H1 (cell line): ENCODE data around the gene TAF4. TPM values are rescaled to one million over a fixed set of nuclear protein-coding genes. Genes with fewer than 3 reads are reported as not detected.

Experiments used
- CTCF ChIA-PET: fragments of 300-600 bp; sonication (Branson Sonifier 250); formaldehyde crosslinking; loops from one replicate; lab custom pipeline; 2021; ENCODE audit not compliant: partially characterized antibody; lab: Charles Lee
- POLR2A ChIA-PET: fragments of 300-600 bp; sonication (Branson Sonifier 250); formaldehyde crosslinking; loops from one replicate; lab custom pipeline; 2021; ENCODE audit warnings: inconsistent platforms; ENCODE audit not compliant: partially characterized antibody; lab: Charles Lee
- DNase-seq, 2 experiments: peaks; one replicate each; pipeline versions ENCODE4 v3.0.0 to v3.0.0-alpha.2; 2010 to 2022; ENCODE audit warnings: low spot score in 2 of 2, low read depth in 1 of 2, mixed read lengths in 1 of 2
- FAIRE-seq: peaks from 2 replicates; lab custom pipeline; 2011; peaks lifted over from hg19 to GRCh38; lab: Jason Lieb, UNC
- H2AFZ ChIP-seq: 2 replicates; pipeline ENCODE4 v1.8.1; 2012; ENCODE audit warnings: low read length, inconsistent platforms
- H2AK5ac ChIP-seq: 2 replicates; pipeline ENCODE4 v1.6.1; 2013; ENCODE audit warnings: low read depth, low read length
- H2BK120ac ChIP-seq: replicated peaks from 2 replicates; pipeline ENCODE3; 2013; ENCODE audit warnings: low read depth, low read length, inconsistent platforms
- H2BK12ac ChIP-seq: 2 replicates; pipeline ENCODE4 v1.6.1; 2013; ENCODE audit warnings: low read depth, low read length
- H2BK15ac ChIP-seq: 2 replicates; pipeline ENCODE4 v1.6.1; 2013; ENCODE audit warnings: low read length
- H2BK20ac ChIP-seq: 2 replicates; pipeline ENCODE4 v1.6.1; 2013; ENCODE audit warnings: low read length
- H2BK5ac ChIP-seq: 2 replicates; pipeline ENCODE4 v1.6.1; 2013; ENCODE audit warnings: low read depth, low read length
- H3K14ac ChIP-seq: 2 replicates; pipeline ENCODE4 v1.6.1; 2013; ENCODE audit warnings: inconsistent platforms; ENCODE audit not compliant: insufficient read length
- H3K18ac ChIP-seq: 2 replicates; pipeline ENCODE4 v1.6.1; 2013; ENCODE audit warnings: low read length; ENCODE audit errors: extremely low read depth
- H3K23ac ChIP-seq: 2 replicates; pipeline ENCODE4 v1.6.1; 2013; ENCODE audit warnings: inconsistent platforms; ENCODE audit not compliant: insufficient read length
- H3K23me2 ChIP-seq: 2 replicates; pipeline ENCODE4 v1.6.1; 2013; ENCODE audit warnings: low read depth, low read length
- H3K27ac ChIP-seq: 2 replicates; pipeline ENCODE4 v1.6.1; 2011; ENCODE audit warnings: low read depth, low read length, inconsistent platforms
- H3K27me3 ChIP-seq, 4 experiments: replicated peaks in 1 of 4; 1 replicate in 1 of 4; 2 replicates in 3 of 4; pipeline versions ENCODE4 v1.6.1 to v1.8.1; 2011 to 2013; ENCODE audit warnings: low read length in 3 of 4, mild to moderate bottlenecking in 3 of 4, inconsistent platforms in 2 of 4, mixed read lengths in 2 of 4, moderate library complexity in 1 of 4; ENCODE audit not compliant: control insufficient read depth in 3 of 4, insufficient read depth in 3 of 4; ENCODE audit errors: extremely low read depth in 1 of 4
- H3K36me3 ChIP-seq, 4 experiments: 2 replicates each; pipeline versions ENCODE4 v1.6.1 to v1.8.1; 2011 to 2013; ENCODE audit warnings: mild to moderate bottlenecking in 4 of 4, low read length in 3 of 4, moderate library complexity in 2 of 4, control low read depth in 1 of 4, inconsistent platforms in 1 of 4; ENCODE audit not compliant: insufficient read depth in 4 of 4, control insufficient read depth in 2 of 4
- H3K4ac ChIP-seq: replicated peaks from 2 replicates; pipeline ENCODE3; 2013; ENCODE audit warnings: low read length, low read depth, mixed read lengths, inconsistent platforms; ENCODE audit not compliant: insufficient read length
- H3K4me1 ChIP-seq, 4 experiments: replicated peaks in 1 of 4; 1 replicate in 1 of 4; 2 replicates in 3 of 4; pipeline versions ENCODE4 v1.6.1 to v1.8.1; 2011 to 2013; ENCODE audit warnings: low read length in 3 of 4, inconsistent platforms in 2 of 4, mixed read lengths in 1 of 4; ENCODE audit not compliant: insufficient read depth in 4 of 4, control insufficient read depth in 3 of 4
- H3K4me2 ChIP-seq, 2 experiments: 2 replicates each; pipeline versions ENCODE4 v1.6.1 to v1.8.1; 2011 to 2013; ENCODE audit warnings: low read depth in 2 of 2, low read length in 2 of 2, control low read depth in 1 of 2, inconsistent platforms in 1 of 2, mild to moderate bottlenecking in 1 of 2; ENCODE audit not compliant: insufficient read depth in 1 of 2
- H3K4me3 ChIP-seq, 4 experiments: fragments of 200-600, 300-600 bp in 1 of 4; sonication (generic), shearing (Covaris generic), sonication (Bioruptor Twin) in 1 of 4; 2 replicates each; pipeline versions ENCODE4 v1.5.1 to v1.8.1; 2011 to 2016; ENCODE audit warnings: low read length in 4 of 4, low read depth in 3 of 4, control low read depth in 2 of 4, inconsistent platforms in 2 of 4, mild to moderate bottlenecking in 2 of 4, mixed read lengths in 1 of 4, moderate library complexity in 1 of 4; ENCODE audit not compliant: insufficient read depth in 2 of 4; ENCODE audit errors: extremely low read depth in 1 of 4
- H3K56ac ChIP-seq: replicated peaks from 2 replicates; pipeline ENCODE3; 2013; ENCODE audit warnings: low read depth, mild to moderate bottlenecking, mixed read lengths, low read length, inconsistent platforms; ENCODE audit not compliant: insufficient read length
- H3K79me1 ChIP-seq: 2 replicates; pipeline ENCODE4 v1.6.1; 2013; ENCODE audit warnings: low read depth, low read length, control low read depth
- H3K79me2 ChIP-seq, 2 experiments: 2 replicates each; pipeline versions ENCODE4 v1.6.1 to v1.8.1; 2012 to 2013; ENCODE audit warnings: low read length in 2 of 2, mild to moderate bottlenecking in 2 of 2, inconsistent platforms in 1 of 2; ENCODE audit not compliant: insufficient read depth in 2 of 2, control insufficient read depth in 1 of 2
- H3K9ac ChIP-seq, 4 experiments: replicated peaks in 1 of 4; 1 replicate in 1 of 4; 2 replicates in 3 of 4; pipeline versions ENCODE4 v1.6.1 to v1.8.1; 2011 to 2013; ENCODE audit warnings: low read depth in 3 of 4, low read length in 3 of 4, control low read depth in 2 of 4, mild to moderate bottlenecking in 2 of 4, moderate library complexity in 2 of 4, inconsistent platforms in 1 of 4; ENCODE audit errors: extremely low read depth in 1 of 4
- H3K9me3 ChIP-seq, 2 experiments: 2 replicates each; pipeline versions ENCODE4 v1.6.1 to v1.8.1; 2012 to 2013; ENCODE audit warnings: mild to moderate bottlenecking in 2 of 2, moderate library complexity in 2 of 2, control low read depth in 1 of 2, inconsistent platforms in 1 of 2, low read depth in 1 of 2, low read length in 1 of 2, mixed read lengths in 1 of 2; ENCODE audit not compliant: insufficient read depth in 2 of 2
- H4K20me1 ChIP-seq, 2 experiments: replicated peaks in 1 of 2; 2 replicates each; pipeline versions ENCODE3 to v1.8.1; 2011 to 2013; ENCODE audit warnings: inconsistent platforms in 2 of 2, low read length in 2 of 2, mild to moderate bottlenecking in 1 of 2; ENCODE audit not compliant: insufficient read depth in 2 of 2, control insufficient read depth in 1 of 2
- H4K5ac ChIP-seq: 2 replicates; pipeline ENCODE4 v1.6.1; 2013; ENCODE audit warnings: low read length, low read depth, mixed read lengths, inconsistent platforms; ENCODE audit not compliant: insufficient read length
- H4K8ac ChIP-seq: 2 replicates; pipeline ENCODE4 v1.8.0; 2013; ENCODE audit warnings: mild to moderate bottlenecking, moderate library complexity, low read length, inconsistent platforms; ENCODE audit not compliant: insufficient read depth; ENCODE audit errors: extremely low read depth
- H4K91ac ChIP-seq: replicated peaks from 2 replicates; pipeline ENCODE3; 2013; ENCODE audit warnings: low read length, mixed read lengths, inconsistent platforms; ENCODE audit not compliant: insufficient read length
- CEBPB ChIP-seq: IDR thresholded peaks from 2 replicates; pipeline ENCODE4 v1.6.1; 2012; ENCODE audit warnings: low read depth, low read length
- PHF8 ChIP-seq: fragments of 200-600 bp; sonication (generic); conservative IDR thresholded peaks from 2 replicates; pipeline ENCODE4 v1.7.1; 2012; ENCODE audit warnings: low read depth, mild to moderate bottlenecking, inconsistent platforms, low read length, moderate library complexity
- SIRT6 ChIP-seq: IDR thresholded peaks from one replicate; pipeline ENCODE4 v1.7.1; 2012; ENCODE audit warnings: low read length, inconsistent platforms
- SRF ChIP-seq: IDR thresholded peaks from 2 replicates; pipeline ENCODE4 v1.6.1; 2011; ENCODE audit warnings: mild to moderate bottlenecking, low read depth, low read length, moderate library complexity
- WGBS, 2 experiments: shearing (Covaris generic) in 1 of 2; methylation state at CpG; one replicate each; pipeline versions ENCODE4 v1.1.6 to v1.1.7; 2013 to 2015; ENCODE audit warnings: low lambda C conversion rate in 2 of 2, mixed read lengths in 2 of 2, inconsistent platforms in 1 of 2, low coverage in 1 of 2, missing lambda C conversion rate in 1 of 2; ENCODE audit not compliant: insufficient replicate concordance in 2 of 2, insufficient coverage in 1 of 2, insufficient read length in 1 of 2; ENCODE audit errors: extremely low coverage in 1 of 2, missing lambda C conversion rate in 1 of 2; 5-methylcytosine and 5-hydroxymethylcytosine counted together
- polyA plus RNA-seq, 7 experiments: library from polyadenylated mRNA; depleted of rRNA in 3 of 7; stranded (reverse) in 5 of 7; unstranded in 2 of 7; fragments of >200 nt in 5 of 7; fragments of 200-250 nt in 2 of 7; gene quantifications; 1 replicate in 5 of 7; 2 replicates in 1 of 7; 4 replicates in 1 of 7; pipeline versions ENCODE4 v1.2.1 to v1.2.3, GENCODE V29; 2011 to 2013; ENCODE audit warnings: missing spikeins in 2 of 7, mixed read lengths in 2 of 7
- total RNA-seq: library from RNA; stranded (reverse); fragmentation: NEBNext Ultra II Directional; extraction: Animal tissue kit (Norgen Biotek cat#: 25700); gene quantifications from 2 replicates; pipeline ENCODE4 v1.2.1, GENCODE V29; 2021
- TF ChIP-seq, protein P1 (sequence below), 3 experiments: IDR thresholded peaks; 1 replicate in 2 of 3; 2 replicates in 1 of 3; pipeline versions ENCODE4 v1.5.1 to v1.6.1; 2011; ENCODE audit warnings: low read length in 3 of 3, mild to moderate bottlenecking in 3 of 3, inconsistent platforms in 2 of 3, low read depth in 1 of 3, moderate library complexity in 1 of 3; ENCODE audit not compliant: insufficient read depth in 1 of 3; ENCODE audit errors: control extremely low read depth in 1 of 3

The TAF4 gene
- total and polyA plus RNA-seq, 2 of the 8 experiments (the other 6 are each of a cell fraction or from before 2014, with no cell fraction given): 16.0 to 30.1 TPM

DNA sequence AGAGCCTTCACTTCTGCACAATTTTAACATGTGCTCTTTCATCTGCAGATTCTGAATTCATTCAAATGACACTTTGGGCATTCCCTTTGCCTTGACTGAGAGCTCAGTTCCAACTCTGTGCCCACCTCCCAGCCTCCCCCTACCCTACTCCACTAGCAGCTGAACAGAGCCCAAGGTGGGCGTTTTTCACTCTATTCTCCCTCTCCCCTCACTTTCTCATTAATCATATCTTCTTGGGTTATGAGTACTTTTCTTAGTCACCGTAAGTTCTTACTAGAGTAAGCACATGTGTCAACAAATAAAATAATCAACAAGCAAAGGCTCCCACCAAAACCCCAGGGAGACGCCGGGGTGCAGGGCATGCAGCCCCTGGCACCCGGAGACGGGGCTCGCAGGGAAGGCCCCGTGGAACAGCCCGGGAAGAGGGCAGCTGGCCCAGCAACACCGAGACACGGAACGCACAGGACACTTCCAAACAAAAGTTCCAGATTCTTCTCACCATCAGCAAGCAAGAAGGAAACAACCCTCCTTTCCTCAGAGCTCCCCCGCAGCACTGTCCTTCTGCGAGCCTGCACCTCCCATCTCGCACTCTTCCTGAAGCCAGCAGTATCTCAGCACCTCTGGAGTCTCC is 34.1 kb downstream of the TAF4 start:
- Histone ChIP-seq H3K4me1 (peaks cover 0 to 17% (median 6%) of the 10 kb centered on the region in 4 experiments; a peak in 6 of 7 replicates), H2AK5ac (no peak overlapping the region)
- no peak for TF ChIP-seq SRF
- no peak for TF ChIP-seq SIRT6
- TF ChIP-seq, protein P1, sequence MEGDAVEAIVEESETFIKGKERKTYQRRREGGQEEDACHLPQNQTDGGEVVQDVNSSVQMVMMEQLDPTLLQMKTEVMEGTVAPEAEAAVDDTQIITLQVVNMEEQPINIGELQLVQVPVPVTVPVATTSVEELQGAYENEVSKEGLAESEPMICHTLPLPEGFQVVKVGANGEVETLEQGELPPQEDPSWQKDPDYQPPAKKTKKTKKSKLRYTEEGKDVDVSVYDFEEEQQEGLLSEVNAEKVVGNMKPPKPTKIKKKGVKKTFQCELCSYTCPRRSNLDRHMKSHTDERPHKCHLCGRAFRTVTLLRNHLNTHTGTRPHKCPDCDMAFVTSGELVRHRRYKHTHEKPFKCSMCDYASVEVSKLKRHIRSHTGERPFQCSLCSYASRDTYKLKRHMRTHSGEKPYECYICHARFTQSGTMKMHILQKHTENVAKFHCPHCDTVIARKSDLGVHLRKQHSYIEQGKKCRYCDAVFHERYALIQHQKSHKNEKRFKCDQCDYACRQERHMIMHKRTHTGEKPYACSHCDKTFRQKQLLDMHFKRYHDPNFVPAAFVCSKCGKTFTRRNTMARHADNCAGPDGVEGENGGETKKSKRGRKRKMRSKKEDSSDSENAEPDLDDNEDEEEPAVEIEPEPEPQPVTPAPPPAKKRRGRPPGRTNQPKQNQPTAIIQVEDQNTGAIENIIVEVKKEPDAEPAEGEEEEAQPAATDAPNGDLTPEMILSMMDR (IDR thresholded peaks at IDR 0.05; ENCODE audit: control extremely low read depth in 1 of 3, insufficient read depth in 1 of 3, low read depth in 1 of 3, low read length in 3 of 3): no peak
- no peak for TF ChIP-seq PHF8
- TF ChIP-seq CEBPB: no peak
- TF ChIP-seq, all 59 proteins: peak for 0
- POLR2A ChIA-PET: interaction anchor here (1.5 to 5.6 kb wide), 2 partner anchors 21 to 35 kb away, joined by 3 to 21 read pairs; no protein-coding TSS in a partner anchor
- H2BK5ac ChIP-seq: peak overlapping the region; percentile 32; the same call in 1 of the 2 replicates
- no peak overlapping the region for H4K8ac ChIP-seq
- peaks cover 34% of the 10 kb centered on the region for H3K79me1 ChIP-seq
- no peak overlapping the region for H3K9ac ChIP-seq
- H4K5ac ChIP-seq: no peak overlapping the region
- DNase-seq: no peak
- H2BK12ac ChIP-seq: no peak overlapping the region
- peaks cover 16 to 91% of the 10 kb centered on the region in 2 experiments for H3K79me2 ChIP-seq
- H3K4me2 ChIP-seq: no peak overlapping the region
- H3K23me2 ChIP-seq: no peaks in the 10 kb centered on the region
- H3K14ac ChIP-seq: no peak overlapping the region
- WGBS, 2 experiments: 94% methylated on average over 15 of the region's 15 CpGs; no CpG with 5 or more reads in 1 of the 2 experiments
- H2BK120ac ChIP-seq: no peak overlapping the region
- H2BK20ac ChIP-seq: no peak overlapping the region
- CTCF ChIA-PET: interaction anchor here (1.4 to 1.8 kb wide), 2 partner anchors 13 to 20 kb away, joined by 3 to 5 read pairs; no protein-coding TSS in a partner anchor
- no peak overlapping the region for H3K4ac ChIP-seq
- H3K27me3 ChIP-seq: no peaks in the 10 kb centered on the region
- H3K27ac ChIP-seq: no peak overlapping the region
- H2AFZ ChIP-seq: no peak overlapping the region
- no peaks in the 10 kb centered on the region for H3K9me3 ChIP-seq
- FAIRE-seq: no peak
- H4K91ac ChIP-seq: no peak overlapping the region
- no peak overlapping the region for H3K4me3 ChIP-seq
- no peak overlapping the region for H3K23ac ChIP-seq
- no peak overlapping the region for H2BK15ac ChIP-seq
- no peak overlapping the region for H3K18ac ChIP-seq
- H3K56ac ChIP-seq: no peak overlapping the region
- H4K20me1 ChIP-seq: peaks cover 10 to 26% of the 10 kb centered on the region in 2 experiments
- no peaks in the 10 kb centered on the region for H3K36me3 ChIP-seq
